GM10248 (cell line): ENCODE data around the gene SLC25A26.

Experiments
- CTCF ChIA-PET: fragments of 300-600 bp; sonication (Branson Sonifier 250); formaldehyde crosslinking; extraction: SDS; loops from one replicate; lab custom pipeline; 2021; ENCODE audit warnings: antibody characterized with exemption; lab: Yijun Ruan, JAX
- POLR2A ChIA-PET: fragments of 350-650 bp; sonication (Branson Sonifier 250); formaldehyde crosslinking; extraction: SDS; loops from one replicate; lab custom pipeline; 2020; ENCODE audit warnings: antibody characterized with exemption; lab: Yijun Ruan, JAX
- DNase-seq: peaks from one replicate; pipeline ENCODE4 v3.0.0; 2012; ENCODE audit errors: extremely low spot score
- TF ChIP-seq, protein P1 (sequence below): IDR thresholded peaks from 2 replicates; pipeline ENCODE4 v1.5.1; 2012; ENCODE audit warnings: mild to moderate bottlenecking, low read depth; ENCODE audit errors: extremely low read depth, missing control alignments, control extremely low read depth

SLC25A26 gene

GRCh38 chr3:66336333-66336766 lies 115.5 kb downstream of the SLC25A26 start:
- no peak for DNase-seq
- POLR2A ChIA-PET: no interaction called here
- CTCF ChIA-PET: no interaction called here
- TF ChIP-seq, protein P1, sequence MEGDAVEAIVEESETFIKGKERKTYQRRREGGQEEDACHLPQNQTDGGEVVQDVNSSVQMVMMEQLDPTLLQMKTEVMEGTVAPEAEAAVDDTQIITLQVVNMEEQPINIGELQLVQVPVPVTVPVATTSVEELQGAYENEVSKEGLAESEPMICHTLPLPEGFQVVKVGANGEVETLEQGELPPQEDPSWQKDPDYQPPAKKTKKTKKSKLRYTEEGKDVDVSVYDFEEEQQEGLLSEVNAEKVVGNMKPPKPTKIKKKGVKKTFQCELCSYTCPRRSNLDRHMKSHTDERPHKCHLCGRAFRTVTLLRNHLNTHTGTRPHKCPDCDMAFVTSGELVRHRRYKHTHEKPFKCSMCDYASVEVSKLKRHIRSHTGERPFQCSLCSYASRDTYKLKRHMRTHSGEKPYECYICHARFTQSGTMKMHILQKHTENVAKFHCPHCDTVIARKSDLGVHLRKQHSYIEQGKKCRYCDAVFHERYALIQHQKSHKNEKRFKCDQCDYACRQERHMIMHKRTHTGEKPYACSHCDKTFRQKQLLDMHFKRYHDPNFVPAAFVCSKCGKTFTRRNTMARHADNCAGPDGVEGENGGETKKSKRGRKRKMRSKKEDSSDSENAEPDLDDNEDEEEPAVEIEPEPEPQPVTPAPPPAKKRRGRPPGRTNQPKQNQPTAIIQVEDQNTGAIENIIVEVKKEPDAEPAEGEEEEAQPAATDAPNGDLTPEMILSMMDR: no peak

GRCh38 chr3:66338927-66339326 lies 118.1 kb downstream of the SLC25A26 start:
- TF ChIP-seq, protein P1: no peak
- CTCF ChIA-PET: interaction anchor here (1.0 to 1.3 kb wide), 2 partner anchors 15 to 55 kb away, joined by 3 to 4 read pairs; no protein-coding TSS in a partner anchor
- DNase-seq: no peak
- POLR2A ChIA-PET: no interaction called here

GRCh38 chr3:66342717-66343356 lies 122.0 kb downstream of the SLC25A26 start:
- no peak for DNase-seq
- ChIA-PET CTCF (interaction anchor here (0.8 to 1.7 kb wide), 4 partner anchors 9 to 65 kb away, joined by 3 to 8 read pairs (median 3); no protein-coding TSS in a partner anchor), POLR2A (no interaction called here)

GRCh38 chr3:66344391-66344811 lies 123.6 kb downstream of the SLC25A26 start:
- TF ChIP-seq, protein P1: no peak
- CTCF ChIA-PET: interaction anchor here (1.3 to 1.5 kb wide), 4 partner anchors 9 to 478 kb away, joined by 3 to 5 read pairs (median 4); no protein-coding TSS in a partner anchor
- DNase-seq: no peak
- POLR2A ChIA-PET: no interaction called here

More at GRCh38 chr3:66342717-66343356, 122.0 kb downstream of the SLC25A26 start:
- TF ChIP-seq, protein P1: no peak

GRCh38 chr3:66344848-66345578 lies 124.2 kb downstream of the SLC25A26 start:
- CTCF ChIA-PET: interaction anchor here (0.7 to 1.5 kb wide), 5 partner anchors 9 to 477 kb away, joined by 3 to 5 read pairs (median 3); no protein-coding TSS in a partner anchor
- TF ChIP-seq, protein P1: no peak
- DNase-seq: no peak
- POLR2A ChIA-PET: no interaction called here

DNA sequence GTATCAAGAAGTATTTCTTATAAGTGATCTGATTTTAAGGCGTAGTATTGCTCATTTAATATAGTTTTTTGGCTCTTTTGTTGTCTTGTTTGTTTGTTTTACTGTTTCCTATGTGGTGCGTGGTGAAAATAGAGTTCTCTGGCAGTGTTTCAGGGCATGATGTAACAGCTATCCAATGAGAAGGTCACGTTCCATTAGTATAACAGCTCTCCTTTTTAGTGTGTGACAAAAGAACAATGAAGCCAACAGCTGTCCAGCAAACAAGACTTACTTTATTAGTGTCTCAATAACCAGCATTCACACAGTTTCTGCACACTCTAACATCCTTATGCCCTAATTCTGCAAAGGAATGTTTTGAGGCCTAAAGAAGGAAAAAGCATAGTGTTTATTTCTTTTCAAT lies 127.9 kb downstream of the SLC25A26 start:
- no peak for DNase-seq
- CTCF ChIA-PET: interaction anchor here (1.2 to 2.0 kb wide), 2 partner anchors 8 to 29 kb away, joined by 4 to 6 read pairs; no protein-coding TSS in a partner anchor
- POLR2A ChIA-PET: no interaction called here
- TF ChIP-seq, protein P1: no peak
